C4-2B (cell line): Measurements from ENCODE around the gene TRIO.

Source experiments
- ZFX ChIP-seq: fragments of 450-650 bp; IDR thresholded peaks from 2 replicates; pipeline ENCODE4 v1.6.1; 2017
- TF ChIP-seq, protein P1 (sequence below): fragments of 450-650 bp; conservative IDR thresholded peaks from 2 replicates; pipeline ENCODE4 v1.5.1; 2017; ENCODE audit warnings: mild to moderate bottlenecking

DNA sequence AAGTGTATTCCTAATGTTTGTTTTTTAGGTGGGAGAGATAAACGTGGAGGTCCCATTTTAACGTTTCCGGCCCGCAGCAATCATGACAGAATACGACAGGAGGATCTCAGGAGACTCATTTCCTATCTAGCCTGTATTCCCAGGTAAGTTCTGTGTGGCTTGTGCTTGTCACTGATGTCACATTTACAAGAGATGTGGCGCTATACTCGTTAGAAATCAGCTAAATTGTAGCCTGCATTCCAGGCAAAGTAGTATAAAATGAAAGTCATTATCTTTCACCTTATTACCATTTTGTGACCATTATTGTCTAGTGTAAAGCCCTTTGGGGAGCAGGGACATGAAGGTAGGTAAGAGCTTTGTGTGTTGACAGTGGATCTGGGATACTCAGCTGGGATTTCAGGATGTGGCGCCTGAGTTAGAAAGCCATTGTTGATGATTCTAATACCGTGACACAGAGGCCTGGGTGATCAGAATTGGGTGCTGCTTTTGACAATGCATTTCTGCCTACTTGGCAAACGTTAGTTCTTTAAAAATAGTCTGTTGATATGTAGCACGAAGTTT lies 137.2 kb downstream of the TRIO start:
- TF ChIP-seq, protein P1, sequence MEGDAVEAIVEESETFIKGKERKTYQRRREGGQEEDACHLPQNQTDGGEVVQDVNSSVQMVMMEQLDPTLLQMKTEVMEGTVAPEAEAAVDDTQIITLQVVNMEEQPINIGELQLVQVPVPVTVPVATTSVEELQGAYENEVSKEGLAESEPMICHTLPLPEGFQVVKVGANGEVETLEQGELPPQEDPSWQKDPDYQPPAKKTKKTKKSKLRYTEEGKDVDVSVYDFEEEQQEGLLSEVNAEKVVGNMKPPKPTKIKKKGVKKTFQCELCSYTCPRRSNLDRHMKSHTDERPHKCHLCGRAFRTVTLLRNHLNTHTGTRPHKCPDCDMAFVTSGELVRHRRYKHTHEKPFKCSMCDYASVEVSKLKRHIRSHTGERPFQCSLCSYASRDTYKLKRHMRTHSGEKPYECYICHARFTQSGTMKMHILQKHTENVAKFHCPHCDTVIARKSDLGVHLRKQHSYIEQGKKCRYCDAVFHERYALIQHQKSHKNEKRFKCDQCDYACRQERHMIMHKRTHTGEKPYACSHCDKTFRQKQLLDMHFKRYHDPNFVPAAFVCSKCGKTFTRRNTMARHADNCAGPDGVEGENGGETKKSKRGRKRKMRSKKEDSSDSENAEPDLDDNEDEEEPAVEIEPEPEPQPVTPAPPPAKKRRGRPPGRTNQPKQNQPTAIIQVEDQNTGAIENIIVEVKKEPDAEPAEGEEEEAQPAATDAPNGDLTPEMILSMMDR, result no peak
- no peak for TF ChIP-seq ZFX
